ENCODE results near the gene GBF1.
"Not testable (repeated sequence)": the region's sequence is repeated elsewhere in the genome, so short reads cannot be mapped to it uniquely, and the experiment has no call there.

The GBF1 gene, protein sequence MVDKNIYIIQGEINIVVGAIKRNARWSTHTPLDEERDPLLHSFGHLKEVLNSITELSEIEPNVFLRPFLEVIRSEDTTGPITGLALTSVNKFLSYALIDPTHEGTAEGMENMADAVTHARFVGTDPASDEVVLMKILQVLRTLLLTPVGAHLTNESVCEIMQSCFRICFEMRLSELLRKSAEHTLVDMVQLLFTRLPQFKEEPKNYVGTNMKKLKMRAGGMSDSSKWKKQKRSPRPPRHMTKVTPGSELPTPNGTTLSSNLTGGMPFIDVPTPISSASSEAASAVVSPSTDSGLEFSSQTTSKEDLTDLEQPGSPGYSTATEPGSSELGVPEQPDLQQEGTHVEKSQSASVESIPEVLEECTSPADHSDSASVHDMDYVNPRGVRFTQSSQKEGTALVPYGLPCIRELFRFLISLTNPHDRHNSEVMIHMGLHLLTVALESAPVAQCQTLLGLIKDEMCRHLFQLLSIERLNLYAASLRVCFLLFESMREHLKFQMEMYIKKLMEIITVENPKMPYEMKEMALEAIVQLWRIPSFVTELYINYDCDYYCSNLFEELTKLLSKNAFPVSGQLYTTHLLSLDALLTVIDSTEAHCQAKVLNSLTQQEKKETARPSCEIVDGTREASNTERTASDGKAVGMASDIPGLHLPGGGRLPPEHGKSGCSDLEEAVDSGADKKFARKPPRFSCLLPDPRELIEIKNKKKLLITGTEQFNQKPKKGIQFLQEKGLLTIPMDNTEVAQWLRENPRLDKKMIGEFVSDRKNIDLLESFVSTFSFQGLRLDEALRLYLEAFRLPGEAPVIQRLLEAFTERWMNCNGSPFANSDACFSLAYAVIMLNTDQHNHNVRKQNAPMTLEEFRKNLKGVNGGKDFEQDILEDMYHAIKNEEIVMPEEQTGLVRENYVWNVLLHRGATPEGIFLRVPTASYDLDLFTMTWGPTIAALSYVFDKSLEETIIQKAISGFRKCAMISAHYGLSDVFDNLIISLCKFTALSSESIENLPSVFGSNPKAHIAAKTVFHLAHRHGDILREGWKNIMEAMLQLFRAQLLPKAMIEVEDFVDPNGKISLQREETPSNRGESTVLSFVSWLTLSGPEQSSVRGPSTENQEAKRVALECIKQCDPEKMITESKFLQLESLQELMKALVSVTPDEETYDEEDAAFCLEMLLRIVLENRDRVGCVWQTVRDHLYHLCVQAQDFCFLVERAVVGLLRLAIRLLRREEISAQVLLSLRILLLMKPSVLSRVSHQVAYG (N-terminal part only)

DNA sequence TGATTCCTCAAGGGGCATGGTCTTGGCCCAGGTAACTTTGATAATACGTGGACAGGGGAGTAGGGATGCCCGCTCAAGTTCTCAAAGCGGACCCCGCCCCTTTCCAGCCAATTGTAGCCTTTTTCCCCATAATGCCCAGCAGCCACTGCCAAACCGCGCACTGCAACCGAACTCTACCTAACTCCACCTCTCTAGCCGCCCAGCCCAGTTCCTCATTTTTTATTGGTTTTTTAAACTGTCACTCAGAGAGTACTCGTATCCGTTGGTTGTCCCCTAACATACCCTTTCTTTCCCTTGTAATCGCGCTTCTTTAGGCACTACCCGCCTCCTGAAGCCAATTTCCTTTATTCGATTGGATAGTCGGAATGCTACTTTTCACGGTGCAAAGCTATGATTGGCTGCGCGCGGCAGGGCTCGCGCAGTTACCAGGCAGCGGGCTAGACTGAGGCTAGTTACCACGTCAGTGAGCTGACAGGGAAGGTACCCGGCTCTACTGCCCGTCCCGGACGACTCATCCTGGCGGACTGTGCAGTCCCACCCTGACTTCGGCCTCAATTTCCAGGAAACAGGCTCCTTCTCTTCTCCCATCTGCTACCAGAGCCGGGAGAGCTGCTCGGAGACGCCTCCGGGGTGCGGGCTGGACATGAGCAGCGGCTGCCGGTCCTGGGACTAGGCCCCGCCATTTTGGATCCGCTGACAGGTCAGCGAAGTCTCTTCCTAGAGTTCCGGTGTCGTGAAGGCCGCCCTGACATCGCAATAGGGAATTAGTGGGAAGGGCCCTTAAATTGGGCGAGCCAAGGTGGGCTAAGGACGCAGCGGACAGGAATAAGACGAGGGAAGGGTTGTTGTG lies at the start of gene GBF1:
Gene GBF1 (plus strand): TSS at position 451 of the 850 bp plus-strand sequence. CDS start 13,407 bp downstream, outside the sequence.
- peak; percentile 93 for DNase-seq (ENCODE audit: insufficient read length, low spot score)
- FAIRE-seq = peak; percentile 99

DNA sequence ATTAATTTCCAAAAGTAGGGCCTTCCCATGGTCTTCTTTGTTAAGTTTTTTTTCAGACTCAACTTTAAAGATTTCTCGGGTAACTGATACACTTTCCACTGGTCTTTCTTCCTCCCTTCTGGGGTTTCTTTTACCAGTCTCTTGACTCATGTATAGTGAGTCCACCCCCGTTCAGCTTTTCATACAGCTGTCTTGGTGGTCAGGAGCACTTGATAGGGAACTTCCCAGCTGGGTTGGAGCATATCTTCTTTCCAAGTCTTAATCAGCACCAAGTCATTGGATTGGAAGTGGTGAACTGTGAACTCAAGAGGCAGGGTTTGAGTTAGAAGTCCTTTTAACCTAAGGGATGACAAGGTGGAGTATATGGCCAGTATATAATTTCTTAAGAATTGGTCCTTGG lies 48.4 kb upstream of the GBF1 start:
- DNase-seq (ENCODE audit: insufficient read length, low spot score) (no peak), FAIRE-seq (no peak)

DNA sequence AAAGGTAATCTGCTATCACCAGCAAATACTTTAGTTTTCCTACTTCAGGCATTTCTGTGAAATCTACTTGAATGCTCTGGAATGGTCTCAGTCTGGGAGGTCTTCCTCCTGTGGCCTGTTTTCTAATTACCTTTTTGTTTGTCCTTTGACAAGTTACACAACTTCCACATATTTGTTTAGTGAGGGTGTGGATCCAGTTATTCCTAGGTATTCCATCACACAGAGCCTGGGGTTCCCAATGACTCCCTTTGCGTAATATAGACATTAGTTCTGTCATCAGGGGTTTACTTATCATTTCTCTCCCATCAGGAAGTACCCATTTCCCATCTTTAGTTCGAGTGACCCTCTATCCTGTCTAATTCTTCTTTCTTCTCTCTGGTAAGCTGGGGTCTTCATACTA lies 47.3 kb upstream of the GBF1 start:
- FAIRE-seq = no peak

DNA sequence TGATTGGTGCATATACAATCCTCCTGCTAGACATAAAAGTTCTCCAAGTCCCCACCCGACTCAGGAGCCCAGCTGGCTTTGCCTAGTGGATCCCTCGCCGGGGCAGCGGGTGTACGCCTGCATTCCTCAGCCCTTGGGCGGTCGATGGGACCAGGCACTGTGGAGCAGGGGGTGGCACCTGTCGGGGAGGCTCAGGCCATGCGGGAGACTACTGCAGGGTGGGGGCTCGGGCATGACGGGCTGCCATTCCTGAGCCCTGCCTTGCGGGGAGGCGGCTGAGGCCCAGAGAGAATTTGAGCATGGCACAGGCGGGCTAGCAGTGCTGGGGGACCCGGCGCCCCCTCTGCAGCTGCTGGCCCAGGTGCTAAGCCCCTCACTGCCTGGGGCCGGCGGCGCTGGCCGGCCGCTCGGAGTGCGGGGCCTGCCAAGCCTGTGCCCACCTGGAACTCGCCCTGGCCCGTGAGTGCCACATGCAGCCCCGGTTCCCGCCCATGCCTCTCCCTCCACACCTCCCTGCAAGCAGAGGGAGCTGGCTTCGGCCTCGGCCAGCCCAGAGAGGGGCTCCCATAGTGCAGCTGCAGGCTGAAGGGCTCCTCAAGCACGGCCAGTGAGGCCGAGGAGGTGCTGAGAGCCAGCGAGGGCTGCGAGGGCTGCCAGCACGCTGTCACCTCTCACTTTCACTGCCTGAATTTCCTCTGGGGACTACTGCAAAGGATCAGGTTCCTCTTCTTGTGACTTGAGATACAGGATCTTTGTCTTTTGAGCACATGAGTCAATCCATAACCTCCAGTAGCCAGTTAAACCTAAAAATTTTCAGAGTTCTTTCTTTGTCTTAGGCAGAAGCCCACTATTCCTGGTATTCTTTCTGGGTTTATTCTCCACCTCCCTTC lies 44.3 kb upstream of the GBF1 start:
- DNase-seq (ENCODE audit: insufficient read length, low spot score) (no peak), FAIRE-seq (no peak)

More for the DNA sequence above, 47.3 kb upstream of the GBF1 start:
- no peak for DNase-seq (ENCODE audit: insufficient read length, low spot score)

DNA sequence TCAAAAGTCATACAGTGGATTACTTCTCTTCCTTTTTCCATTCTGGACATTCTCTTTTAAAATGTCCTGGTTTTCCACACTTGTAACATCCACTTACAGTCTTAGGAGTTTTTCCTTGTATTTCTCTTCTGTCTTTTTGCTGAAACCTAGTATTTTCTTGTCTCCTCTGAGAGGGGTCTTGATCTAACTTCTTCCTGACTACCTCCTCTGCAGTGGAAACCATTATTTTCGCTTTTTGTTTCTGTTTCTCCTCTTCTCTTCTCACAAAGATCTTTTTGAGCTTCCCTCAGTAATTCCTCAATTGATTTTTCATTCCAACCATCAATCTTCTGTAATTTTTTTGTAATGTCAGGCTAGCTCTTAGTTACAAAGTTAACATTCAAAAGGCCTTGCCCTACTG lies 42.9 kb upstream of the GBF1 start:
- DNase-seq (ENCODE audit: insufficient read length, low spot score) (peak; percentile 41), FAIRE-seq (no peak)

DNA sequence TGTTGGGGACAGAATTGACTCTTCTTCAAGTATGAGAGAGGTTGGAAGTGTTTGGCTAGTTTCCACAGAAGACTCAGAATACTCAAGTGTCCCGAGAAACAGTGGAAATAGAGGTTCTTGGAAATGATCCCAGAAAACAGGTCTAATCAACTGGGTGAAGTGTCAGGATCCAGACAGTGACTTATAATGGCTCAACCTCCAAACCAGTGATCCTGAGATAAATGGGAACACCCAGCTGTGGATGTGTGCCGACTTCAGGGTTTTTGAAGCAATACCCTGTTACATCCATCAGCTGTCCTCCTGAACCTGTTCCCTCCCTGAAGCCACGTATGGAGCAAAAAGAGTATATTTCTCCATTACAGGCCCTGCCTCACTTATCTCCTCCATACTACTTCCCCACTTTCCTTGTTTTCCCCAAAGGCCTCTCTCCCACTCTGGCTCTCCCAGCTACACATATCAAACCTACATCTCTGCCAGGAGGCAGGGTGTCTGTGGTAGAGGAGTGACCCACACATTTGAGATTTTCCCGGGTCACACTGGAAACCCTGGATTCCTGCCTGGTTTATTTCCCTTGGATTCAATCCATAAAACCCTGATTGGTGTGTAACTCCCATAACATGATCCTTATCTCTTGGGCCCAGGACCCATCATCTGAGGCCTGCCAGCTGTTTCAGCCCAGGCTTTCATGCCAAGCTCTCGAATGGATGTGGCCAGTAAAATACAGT lies 36.9 kb upstream of the GBF1 start:
- FAIRE-seq = no peak
- no peak for DNase-seq (ENCODE audit: insufficient read length, low spot score)

DNA sequence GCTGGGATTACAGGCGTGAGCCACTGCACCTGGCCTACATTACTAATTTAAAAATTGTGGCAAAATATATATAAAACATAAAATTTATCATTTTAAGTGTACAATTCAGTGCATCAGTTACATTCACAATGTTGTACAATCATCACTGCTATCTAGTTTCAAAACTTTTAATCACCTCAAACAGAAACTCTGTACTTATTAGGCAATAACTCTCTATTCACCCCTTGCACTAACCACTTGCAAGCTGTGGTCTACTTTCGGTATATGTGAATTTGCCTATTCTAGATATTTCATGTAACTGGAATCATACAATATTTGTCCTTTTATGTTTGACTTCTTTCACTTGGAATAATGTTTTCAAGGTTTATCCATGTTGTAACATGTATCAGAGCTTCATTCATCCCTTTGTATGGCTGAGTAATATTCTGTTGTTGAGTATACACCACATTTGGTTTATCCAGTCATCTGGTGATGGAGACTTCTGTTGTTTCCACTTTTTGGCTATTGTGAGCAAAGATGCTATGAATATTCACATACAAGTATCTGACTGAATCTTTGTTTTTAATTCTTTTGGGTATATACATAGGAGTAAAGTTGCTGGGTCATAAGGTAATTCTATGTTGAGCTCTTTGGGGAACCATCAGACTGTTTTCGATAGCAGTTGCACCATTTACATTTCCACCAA lies 33.6 kb upstream of the GBF1 start:
- no peak for DNase-seq (ENCODE audit: insufficient read length, low spot score)
- no peak for FAIRE-seq

DNA sequence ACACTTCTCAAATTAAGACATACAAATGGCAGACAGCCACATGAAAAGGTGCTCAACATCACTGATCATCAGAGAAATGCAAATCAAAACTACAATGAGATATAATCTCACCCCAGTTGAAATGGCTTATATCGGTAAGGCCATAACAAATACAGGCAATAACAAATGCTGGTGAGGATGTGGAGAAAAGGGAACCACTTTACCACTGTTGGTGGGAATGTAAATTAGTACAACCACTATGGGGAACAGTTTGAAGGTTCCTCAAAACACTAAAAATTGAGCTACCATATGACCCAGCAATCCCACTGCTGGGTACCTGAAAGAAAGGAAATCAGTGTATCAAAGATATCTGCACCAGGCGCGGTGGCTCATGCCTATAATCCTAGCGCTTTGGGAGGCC lies 31.7 kb upstream of the GBF1 start:
- DNase-seq (ENCODE audit: insufficient read length, low spot score); FAIRE-seq: not testable (repeated sequence)

DNA sequence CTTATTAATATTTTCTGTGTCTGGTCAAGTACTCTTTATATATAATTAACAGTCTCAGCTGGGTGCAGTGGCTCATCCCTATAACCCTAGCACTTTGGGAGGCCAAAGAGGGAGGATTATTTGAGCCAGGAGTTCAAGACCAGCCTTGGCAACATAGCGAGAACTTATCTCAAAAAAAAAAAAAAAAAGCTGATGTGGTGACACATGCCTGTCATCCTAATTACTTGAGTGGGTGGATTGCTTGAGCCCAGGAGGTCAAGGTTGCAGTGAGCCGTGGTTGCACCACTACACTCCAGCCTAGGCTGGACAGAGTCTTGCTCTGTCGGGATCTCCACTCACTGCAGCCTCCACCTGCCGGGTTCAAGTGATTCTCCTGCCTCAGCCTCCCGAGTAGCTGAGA lies 26.0 kb upstream of the GBF1 start:
- DNase-seq (ENCODE audit: insufficient read length, low spot score) = no peak
- FAIRE-seq = no peak

DNA sequence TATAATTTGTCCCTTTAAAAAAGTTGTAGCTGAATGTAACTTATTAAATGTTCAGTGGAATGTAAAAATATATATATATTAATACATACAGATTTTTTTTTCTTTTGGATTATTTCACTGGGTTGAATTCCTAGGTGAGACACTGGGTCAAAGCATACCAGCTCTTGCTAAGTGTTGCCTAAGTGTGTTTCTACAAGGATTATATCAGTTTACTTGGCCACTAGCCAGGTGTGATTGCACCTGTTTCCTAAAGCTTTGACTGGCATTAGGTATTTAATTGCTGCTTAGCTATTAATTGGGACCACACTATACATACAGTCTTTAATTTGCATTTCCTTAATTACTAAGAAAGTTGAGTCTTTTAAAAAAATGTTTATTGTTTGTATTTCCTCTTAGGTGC lies 24.7 kb upstream of the GBF1 start:
- FAIRE-seq (no peak), DNase-seq (ENCODE audit: insufficient read length, low spot score) (no peak)

DNA sequence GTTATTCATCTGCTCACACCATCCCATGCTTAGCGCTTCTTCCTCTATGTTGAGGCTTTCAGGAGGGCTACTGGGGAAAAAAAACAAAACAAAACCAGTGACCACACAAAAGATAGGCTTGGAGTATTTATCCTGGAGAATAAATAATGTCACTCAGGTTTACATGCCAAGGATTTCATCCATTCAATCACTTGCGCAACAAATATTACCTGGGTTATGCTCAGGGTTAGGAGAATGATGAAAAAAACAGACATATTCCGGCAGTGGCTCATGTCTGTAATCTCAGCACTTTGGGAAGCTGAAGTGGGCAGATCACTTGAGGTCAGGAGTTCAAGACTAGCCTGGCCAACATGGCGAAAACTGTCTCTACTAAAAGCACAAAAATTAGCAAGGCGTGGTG lies 22.5 kb upstream of the GBF1 start:
- FAIRE-seq = no peak
- DNase-seq (ENCODE audit: insufficient read length, low spot score) = no peak

DNA sequence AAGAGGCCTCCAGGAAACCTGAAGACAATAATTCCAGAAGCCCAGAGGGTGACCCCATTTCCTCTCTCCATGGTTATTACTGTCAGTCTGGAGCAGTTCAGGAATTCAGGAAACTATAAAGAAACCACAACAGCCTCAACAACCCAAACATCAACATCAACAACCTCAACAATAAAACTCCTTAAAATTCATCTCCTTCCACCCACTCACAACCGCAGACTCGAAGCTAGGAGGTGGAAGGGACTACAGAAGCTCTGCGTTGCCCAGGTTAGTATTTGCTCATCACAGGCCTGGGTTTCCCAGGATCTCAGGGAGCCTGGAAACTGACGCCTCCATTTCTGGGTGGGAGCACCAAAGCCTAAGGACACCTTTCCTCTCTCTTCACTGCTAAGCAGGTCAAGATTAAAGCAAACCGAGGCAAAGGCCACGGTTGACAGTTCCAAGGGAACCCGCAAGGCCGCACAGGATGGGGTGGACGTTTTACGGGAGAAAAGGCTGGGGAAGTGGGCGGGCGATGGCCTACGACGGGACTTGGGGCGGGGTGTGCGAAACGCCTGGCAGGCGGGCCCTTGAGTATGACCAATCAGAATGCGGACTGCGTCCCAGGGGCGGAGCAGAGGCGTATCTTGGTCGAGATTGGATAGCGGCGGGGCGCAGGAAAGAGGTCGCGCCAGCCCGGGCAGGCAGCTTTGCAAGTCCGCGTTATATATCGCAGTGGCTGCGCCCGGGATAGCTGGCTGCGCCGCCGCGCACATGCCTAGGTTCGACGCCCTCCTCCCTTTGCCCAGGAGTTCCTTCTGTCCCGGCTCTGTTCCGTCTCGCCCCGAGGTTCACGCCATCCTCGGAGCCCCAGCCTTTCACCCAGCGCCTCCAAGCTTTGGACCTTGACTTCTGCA lies 19.4 kb upstream of the GBF1 start, which contains the start of gene ELOVL3:
Gene ELOVL3 (plus strand): TSS at position 654 of the 896 bp plus-strand sequence. CDS start 250 bp downstream, outside the sequence.
- FAIRE-seq = peak; percentile 91
- DNase-seq (ENCODE audit: insufficient read length, low spot score) = peak; percentile 94

DNA sequence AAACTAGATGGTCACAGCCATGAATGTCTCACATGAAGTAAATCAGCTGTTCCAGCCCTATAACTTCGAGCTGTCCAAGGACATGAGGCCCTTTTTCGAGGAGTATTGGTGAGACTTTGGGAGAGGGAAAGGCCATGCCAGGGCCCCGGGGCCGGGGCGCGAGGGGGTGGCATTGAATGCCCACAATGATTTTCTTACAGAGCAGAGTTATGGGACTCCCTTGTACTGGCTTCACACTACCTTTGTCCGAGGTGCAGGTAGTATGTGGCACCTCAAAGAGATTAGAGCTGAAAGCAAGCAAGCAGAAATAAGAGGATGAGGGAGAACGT lies 18.8 kb upstream of the GBF1 start:
- no peak for FAIRE-seq
- no peak for DNase-seq (ENCODE audit: insufficient read length, low spot score)

DNA sequence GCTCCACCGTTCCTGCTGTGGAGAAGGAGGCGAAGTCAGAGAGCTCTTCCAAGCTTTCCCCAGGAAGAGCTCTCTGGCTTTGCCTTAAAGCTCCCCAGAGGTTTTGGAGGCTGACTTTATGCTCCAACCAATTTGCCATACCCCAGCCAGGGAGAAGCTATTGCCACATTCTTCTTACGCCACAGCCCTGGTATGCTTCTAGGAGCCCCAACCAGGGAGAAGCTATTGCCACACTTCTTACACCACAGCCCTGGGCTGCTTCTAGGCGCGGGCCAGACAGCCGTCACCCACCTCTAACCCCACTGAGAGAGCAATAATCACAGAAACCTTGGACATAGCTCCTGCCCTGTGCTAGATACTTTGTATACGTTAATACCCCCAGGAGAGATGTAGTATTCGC lies 18.3 kb upstream of the GBF1 start:
- DNase-seq (ENCODE audit: insufficient read length, low spot score) = no peak
- no peak for FAIRE-seq

DNA sequence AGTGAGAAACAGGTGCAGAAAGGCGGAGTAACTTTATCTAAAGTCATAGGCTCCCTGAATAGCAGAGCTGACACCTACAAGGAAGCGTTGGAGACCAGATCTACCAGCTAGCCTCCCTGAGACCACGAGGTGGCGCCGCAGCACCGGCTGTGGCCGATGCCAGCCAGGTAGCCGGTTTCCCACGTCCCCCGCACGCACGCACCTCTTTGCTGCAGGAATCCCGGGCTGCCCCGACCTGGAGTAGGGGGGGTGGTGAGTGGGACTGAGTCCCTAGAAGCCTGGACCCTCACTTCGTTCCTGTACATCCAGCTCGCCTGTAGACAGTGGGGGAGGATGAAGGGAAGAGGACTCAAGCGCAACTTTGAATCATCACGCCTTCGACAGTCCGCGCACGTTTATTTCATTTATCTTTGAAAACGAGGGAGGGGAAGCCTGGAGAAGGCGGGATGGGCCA lies 15.5 kb upstream of the GBF1 start:
- FAIRE-seq = peak; percentile 88

DNA sequence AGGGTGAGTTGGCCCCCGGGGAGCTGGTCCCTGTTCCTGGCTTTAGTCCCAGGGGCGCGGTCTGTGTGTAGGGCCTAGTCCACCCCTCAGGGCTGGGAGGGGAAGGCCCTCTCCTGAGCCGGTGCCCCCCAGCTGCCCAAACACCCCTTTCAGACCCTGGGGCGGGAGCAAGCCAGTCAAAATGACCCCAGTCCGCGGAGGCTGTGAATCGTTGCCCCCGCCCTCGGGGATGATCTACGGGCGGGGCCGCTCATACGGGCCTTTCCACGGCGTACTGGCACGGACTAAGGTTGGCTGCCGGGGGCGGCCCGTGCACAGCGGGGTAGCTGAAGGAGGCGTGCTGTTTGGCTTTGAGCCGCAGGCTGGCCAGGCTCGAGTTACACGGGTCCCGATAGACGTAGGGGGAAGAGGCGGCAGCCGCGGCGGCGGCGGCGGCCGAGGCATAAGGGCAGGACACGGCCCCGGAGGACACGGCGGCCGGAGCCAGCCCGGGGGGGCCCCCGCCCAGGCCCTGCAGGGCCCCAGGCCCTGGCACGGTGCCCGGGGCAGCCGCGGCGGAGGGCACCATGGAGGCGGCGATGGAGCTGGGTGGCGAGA lies 15.0 kb upstream of the GBF1 start:
- no peak for DNase-seq (ENCODE audit: insufficient read length, low spot score)
- no peak for FAIRE-seq

More for the DNA sequence above, 15.5 kb upstream of the GBF1 start:
- peak; percentile 86 for DNase-seq (ENCODE audit: insufficient read length, low spot score)

Data from GM19239 (cell line).